HepG2 (cell line): ENCODE data around the gene RCBTB2.

Experiments used
- ZNF614 ChIP-seq: IDR thresholded peaks from 2 replicates; pipeline ENCODE4 v1.6.1; 2018; ENCODE audit warnings: missing biosample characterization, missing genetic modification reagents, inconsistent platforms, borderline replicate concordance
- ZNF761 ChIP-seq: sonication (generic); formaldehyde crosslinking; conservative IDR thresholded peaks from 2 replicates; pipeline ENCODE4 v1.4.0; 2020; ENCODE audit warnings: mild to moderate bottlenecking, missing genetic modification reagents
- TF ChIP-seq, protein P1 (sequence below): sonication (generic); formaldehyde crosslinking; IDR thresholded peaks from 2 replicates; pipeline ENCODE4 v1.5.0; 2020; ENCODE audit warnings: mild to moderate bottlenecking, missing genetic modification reagents, moderate library complexity

DNA sequence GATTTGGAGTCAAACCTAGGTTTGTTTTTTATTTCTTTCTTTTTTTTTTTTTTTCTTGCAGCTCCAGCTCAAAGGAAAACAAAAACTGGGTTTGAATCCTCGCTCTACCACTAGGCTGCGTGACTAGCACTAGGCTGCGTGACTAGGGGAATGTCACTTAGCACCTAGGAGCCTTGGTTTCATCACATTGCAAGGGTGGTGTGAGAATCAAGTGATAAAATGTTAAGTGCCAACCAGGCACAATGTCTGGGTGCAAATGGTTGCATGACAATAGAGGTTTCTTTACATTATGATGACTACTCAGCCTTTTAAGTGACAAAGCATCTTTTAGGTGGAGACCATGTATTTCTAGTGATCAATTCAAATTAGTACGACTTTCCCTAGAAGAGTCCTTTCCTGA, 27.9 kb downstream of the RCBTB2 start:
- TF ChIP-seq ZNF614 (no peak), ZNF761 (no peak)
- TF ChIP-seq, protein P1, sequence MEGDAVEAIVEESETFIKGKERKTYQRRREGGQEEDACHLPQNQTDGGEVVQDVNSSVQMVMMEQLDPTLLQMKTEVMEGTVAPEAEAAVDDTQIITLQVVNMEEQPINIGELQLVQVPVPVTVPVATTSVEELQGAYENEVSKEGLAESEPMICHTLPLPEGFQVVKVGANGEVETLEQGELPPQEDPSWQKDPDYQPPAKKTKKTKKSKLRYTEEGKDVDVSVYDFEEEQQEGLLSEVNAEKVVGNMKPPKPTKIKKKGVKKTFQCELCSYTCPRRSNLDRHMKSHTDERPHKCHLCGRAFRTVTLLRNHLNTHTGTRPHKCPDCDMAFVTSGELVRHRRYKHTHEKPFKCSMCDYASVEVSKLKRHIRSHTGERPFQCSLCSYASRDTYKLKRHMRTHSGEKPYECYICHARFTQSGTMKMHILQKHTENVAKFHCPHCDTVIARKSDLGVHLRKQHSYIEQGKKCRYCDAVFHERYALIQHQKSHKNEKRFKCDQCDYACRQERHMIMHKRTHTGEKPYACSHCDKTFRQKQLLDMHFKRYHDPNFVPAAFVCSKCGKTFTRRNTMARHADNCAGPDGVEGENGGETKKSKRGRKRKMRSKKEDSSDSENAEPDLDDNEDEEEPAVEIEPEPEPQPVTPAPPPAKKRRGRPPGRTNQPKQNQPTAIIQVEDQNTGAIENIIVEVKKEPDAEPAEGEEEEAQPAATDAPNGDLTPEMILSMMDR (CRISPR knock-in tag) = no peak
